CD4-positive, alpha-beta T cell treated with Interleukin-15 for 1 hour (primary cell): ENCODE measurements around the gene DCK.
"Not testable (repeated sequence)": the region's sequence is repeated elsewhere in the genome, so short reads cannot be mapped to it uniquely, and the experiment has no call there.

Experiments used
- DNase-seq: peaks from one replicate; pipeline ENCODE4 v3.0.0-alpha.2; 2020

Gene DCK

DNA sequence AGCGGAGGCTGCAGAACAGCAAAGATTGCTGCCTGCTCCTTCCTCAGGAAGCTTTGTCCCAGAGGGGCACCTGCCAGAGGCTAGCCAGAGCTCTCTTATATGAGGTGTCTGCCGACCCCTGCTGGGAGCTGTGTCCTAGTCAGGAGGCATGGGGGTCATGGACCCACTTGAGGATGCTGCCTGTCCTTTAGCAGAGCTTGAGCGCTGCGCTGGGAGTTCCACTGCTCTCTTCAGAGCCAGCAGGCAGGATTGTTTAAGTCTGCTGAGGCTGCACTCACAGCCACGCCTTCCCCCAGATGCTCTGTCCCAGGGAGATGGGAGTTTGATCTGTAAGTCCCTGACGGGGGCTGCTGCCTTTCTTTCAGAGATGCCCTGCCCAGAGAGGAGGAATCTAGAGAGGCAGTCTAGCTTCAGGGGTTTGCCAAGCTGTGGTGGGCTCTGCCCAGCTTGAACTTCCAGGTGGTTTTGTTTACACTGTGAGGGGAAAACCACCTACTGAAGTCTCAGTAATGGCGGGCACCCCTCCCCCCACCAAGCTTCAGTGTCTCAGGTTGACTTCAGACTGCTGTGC is 10.9 kb downstream of the DCK start:
- peak; percentile 65 for DNase-seq

DNA sequence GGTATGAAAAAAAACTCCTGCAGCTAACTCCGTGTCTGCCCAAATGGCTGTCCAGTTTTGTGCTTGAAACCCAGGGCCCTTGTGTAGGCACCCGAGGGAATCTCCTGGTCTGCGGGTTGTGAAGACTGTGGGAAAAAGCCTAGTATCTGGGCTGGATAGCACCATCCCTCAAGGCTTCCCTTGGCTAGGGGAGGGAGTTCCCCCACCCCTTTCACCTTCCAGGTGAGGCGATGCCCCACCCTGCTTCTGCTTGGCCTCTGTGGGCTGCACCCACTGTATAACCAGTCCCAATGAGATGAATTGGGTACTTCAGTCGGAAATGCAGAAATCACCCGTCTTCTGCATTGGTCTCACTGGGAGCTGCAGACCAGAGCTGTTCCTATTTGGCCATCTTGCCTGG is 11.6 kb downstream of the DCK start:
- not testable (repeated sequence) for DNase-seq

DNA sequence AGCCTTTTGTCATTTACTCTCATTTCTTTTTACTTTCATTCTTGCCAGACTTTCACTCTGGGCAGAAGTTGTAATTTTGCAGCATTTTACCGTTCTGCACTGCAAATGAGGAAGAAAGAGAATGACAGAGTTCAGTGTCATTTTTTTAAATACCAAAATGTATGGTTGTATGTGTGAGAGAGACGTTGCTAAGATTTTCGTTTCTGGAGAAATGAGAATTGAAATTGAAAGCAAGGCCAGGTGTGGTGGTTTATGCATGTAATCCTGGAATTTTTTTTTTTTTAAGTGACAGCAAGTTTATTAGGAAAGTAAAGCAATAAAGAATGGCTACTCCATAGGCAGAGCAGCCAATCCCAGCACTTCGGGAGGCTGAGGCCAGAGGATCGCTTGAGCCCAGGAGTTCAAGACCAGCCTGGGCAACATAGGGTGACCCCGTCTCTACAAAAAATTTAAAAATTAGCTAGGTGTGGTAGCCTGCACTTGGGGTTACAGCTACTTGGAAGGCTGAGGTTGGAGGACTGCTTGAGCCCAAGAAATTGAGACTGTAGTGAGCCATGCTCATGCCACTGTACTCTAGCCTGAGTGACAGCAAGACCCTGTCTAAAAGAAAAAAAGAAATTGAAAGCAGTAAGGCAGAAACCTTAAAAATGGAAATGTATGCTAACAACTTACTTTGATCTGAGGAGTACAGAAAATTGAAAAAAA is 12.9 kb downstream of the DCK start:
- no peak for DNase-seq

DNA sequence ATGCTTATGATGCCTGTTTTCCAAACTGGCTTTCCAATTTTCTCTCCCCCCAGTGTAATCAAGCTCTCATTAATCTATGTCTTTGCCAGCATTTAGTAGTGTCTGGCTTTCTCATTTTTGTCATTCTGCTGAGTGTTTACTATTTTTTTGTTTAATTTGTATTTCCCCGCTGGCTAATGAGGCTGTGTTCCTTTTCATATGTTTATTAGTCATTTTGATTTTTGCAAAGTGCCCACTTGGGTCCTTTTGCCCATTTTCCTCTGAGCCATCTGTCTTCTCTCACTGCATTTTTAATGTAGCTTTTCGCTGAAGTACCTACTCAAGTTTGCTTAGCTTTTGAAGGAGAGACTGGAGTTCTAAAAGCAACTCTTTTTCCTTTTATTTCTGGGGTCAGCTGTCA is 14.7 kb downstream of the DCK start:
- DNase-seq, result no peak

DNA sequence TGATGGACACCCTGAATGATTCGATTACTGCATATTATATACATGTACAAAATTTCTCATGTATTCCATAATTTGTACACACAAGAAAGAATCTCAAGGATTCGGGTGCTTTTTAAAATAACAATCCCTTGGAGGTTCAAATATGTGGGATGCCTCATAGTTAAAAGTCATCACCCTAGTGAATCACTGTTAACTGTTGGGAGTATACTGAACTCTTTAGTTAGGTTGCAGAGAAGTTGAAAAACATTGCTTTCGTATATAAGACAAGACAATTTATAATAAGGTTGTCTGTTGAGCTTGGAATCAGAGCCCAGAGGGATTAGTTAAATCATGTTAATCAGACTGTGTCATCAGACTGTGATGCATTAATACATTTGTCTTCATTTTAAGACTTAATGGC is 15.6 kb downstream of the DCK start:
- no peak for DNase-seq

DNA sequence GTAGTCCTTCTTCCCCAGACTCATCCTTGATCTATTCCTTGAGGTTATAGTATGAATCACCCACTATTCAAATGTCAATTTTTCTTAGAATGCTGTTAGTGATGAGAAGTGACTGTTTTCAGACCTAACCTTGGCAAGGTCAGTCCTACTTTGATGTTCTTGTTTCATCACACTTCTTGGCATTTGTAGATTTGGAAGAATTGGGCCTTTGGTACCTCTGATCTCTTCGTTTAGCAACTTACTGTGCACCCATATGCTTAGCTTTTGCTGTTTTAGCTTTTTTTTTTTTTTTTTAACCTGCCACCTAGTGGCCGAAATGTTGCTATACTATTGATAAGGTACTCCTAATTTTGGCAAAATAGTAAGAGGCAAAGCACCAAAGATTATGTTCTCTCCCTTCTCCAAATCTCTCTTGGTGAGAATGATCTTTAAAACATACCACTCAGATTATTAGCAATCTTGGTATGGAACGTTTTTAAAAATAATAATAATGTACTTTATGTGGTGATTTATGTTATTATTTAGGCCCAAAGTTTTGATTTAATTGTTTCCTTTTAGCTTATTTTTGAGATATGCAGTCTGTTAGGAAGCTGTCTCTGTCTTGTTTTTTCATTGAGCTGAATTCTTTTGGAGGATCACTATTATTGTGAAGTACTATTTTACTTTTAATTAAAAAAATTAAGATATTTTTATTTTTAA is 16.6 kb downstream of the DCK start:
- DNase-seq, result no peak

DNA sequence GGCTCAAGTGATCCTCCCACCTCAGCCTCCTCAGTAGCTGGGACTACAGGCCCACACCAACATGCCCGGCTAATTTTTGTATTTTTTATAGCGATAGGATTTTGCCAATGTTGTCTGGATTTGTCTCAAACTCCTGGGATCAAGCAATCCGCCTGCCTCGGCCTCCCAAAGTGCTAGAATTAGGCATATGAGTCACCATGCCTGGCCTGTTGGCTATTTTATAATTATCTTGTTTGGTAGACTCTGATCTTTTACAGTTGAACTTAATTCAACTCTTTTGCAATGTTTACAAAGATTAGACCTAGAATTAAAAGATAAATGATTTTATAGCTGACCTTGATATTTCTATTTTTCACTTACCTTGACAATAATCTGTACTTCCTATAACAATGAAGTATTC is 18.0 kb downstream of the DCK start:
- no peak for DNase-seq

DNA sequence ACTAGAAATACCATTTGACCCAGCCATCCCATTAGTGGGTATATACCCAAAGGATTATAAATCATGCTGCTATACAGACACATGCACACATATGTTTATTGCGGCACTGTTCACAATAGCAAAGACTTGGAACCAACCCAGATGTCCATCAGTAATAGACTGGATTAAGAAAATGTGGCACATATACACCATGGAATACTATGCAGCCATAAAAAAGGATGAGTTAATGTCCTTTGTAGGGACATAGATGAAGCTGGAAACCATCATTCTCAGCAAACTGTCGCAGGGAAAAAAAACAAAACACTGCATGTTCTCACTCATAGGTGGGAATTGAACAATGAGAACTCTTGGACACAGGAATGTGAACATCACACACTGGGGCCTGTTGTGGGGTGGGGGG is 23.9 kb downstream of the DCK start:
- DNase-seq, result not testable (repeated sequence)

DNA sequence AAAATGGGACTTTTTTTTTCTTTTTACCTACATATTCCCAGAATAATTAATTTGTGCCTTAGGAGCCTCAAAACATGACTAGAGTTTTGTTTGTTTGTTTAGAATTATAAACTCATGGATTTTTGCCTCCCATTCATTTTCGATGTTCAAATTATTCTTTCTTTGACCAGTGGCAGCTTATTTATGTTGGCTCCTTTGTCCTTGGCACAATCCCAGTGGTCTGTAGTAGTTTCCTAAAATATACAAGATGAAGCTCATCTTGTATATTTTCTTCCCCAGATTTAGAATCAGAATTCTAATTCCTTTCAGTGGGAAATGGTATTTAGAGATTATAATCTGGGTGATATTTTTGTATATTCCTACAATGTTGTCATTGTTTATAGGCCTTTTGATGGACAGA is 27.2 kb downstream of the DCK start:
- no peak for DNase-seq

DNA sequence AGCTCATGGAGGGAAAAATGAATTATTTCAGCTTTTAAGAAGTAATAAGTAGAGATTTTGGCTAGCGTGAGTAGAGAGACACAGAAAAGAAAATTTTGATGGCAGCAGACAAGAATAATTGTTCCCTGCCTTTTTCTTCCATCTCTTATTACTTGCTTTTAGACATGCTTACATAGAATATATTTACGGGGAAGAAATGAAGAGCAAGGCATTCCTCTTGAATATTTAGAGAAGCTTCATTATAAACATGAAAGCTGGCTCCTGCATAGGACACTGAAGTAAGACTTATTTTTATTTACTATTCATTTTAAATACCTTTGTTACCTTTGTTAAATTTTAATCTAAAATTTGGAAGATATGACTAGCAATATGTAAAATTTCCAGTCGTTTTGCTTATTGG is 32.2 kb downstream of the DCK start:
- no peak for DNase-seq

DNA sequence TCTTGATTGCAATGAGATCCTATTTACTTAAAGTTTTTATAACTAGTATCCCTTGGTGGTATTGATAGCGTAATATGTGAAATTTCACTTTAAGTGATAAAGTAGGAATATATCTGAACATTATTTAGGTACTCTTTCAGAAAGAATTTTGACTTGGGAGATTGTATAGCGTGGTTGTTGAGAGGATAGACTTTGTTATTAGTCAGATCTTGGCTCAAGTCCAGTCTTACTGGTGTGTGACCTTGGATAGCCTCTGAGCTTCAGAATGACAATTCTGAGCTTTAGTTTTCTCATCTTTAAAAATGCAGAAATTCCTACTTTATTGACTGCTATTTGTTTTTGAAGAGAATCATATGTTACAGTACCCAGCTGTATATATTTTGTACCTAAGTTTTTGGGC is 32.6 kb downstream of the DCK start:
- DNase-seq, result no peak

DNA sequence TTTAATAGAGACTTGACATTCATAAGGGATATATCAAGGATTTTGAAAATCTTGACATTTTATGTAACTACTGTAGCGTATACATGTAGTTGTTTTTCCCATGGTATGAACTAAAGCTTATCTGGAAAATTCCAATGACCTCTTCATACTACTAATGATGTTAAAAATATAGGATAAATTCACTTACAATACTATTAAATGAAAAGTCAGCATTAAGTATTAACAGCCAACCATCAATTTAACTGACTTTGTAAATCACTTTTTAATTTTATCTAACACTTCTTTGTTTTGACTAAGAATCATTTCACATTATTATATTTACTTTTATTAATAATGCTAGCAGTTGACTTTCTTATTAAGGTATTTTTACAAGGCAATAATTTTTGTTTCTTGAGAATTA is 34.2 kb downstream of the DCK start:
- DNase-seq, result no peak

DNA sequence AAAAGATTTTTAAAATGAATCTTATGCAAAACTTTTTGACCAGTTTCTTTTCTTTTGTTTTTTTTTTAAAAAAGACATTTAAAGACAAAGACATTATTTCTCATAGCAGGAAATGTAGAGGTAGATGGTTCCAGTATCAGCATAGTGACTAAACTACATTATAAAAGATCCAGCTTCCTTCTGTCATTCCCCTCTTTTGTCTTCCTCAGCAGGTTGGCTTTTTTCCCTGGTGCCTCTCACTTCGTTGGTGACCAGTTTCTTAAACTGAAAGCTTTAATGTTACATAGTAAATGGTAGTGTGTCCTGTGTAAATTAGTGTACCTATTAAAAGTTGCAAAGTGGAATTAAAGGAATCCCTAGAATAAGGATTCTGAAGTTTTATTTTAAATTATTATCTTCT is 36.1 kb downstream of the DCK start:
- DNase-seq, result no peak

DNA sequence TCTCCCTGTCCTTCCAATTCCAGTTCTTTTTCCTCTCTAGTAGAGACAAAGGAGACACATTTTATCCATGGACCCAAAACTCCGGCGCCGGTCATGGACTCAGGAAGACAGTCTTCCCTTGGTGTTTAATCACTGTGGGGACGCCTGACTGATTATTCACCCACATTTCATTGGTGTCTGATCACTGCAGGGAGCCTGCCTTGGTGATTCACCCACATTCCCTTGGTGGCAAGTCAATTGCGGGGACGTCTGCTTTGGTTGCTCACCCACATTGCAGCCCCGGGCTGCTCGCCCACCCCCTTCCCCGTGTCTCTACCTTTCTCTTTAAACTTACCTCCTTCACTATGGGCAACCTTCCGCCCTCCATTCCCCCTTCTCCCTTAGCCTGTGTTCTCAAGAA is 38.7 kb downstream of the DCK start:
- DNase-seq, result not testable (repeated sequence)

DNA sequence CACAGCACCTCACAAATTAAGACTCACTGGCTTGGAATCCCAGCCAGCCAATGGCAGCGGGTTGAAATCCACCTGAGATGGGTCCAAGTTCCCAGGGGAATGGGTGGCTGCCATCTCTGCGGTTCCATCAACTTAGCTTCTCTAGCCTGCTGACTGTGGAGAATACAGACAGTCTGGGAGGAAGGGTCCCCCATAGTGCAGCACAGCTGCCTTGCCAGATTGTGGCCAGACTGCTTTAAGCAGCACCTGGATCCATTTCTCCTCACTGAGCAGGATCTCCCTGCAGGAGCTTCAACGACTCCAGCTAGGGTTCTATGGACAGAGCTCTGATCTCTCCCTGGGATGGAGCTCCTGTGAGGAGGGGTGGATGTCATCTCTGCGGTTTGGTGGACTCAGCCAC is 51.8 kb downstream of the DCK start:
- DNase-seq, result no peak

DNA sequence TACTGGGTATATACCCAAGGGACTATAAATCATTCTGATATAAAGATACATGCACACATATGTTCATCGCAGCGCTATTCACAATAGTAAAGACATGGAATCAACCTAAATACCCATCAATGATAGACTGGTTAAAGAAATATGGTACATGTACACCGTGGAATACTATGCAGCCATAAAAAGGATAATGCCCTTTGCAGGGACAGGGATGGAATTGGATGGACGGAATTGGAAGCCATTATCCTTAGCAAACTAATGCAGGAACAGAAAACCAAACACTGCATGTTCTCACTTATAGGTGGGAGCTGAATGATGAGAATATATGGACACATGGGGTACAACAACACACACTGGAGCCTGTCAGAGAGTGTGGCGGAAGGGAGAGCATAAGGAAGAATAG is 55.9 kb downstream of the DCK start:
- no peak for DNase-seq

DNA sequence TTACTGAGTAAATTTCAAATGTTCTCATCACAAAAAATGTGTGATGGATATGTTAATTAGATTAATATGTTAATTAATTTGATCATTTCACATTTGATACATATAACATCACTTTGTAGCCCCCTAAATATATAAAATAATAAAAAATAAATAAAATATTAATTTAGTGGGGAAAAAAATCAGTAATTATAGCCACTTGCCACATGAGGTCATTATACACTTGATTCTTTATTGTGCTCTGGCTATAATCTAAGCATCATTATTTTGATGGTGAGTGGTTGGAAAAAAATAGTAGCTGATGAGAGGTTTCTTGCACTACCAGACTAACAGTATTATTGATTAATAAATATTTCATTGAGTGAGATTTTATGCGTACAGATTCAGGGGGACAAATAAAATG is 57.4 kb downstream of the DCK start:
- DNase-seq, result no peak

DNA sequence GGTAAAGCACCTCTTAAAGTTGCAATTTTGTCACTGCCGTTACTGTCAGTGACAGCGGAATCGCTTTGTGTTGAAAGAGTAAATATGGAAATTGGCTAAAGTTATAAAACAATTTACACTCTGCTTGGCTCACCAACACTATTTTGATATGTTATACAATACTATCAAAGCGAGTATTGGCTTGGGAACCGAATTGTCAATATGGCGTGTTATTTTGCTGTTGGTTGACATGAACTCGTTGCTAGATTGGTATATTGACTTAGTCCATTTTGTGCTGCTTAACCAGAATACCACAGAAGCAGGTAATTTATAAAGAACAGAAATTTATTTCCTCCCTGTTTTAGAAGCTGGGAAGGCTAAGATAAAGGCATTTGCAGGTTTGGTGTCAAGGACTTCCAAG is 58.6 kb downstream of the DCK start:
- no peak for DNase-seq

DNA sequence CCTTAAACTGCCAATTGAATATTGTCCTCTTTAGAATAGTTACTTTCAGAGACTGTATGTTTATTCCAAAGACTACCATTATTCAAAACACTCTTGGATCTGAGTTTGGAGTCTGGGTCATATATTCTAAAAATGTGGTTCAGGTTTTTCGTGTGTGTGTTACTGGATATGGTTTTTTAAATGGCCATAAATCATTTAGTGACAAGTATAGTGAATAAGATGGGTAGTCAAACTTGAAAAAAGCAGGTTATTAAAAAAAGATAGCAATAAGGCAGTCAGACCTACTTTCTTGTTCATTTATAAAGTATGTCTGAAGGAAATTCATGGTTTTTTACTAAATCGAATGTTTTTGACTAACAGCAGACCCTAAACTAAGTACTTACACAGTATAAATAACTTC is 59.3 kb downstream of the DCK start:
- no peak for DNase-seq

DNA sequence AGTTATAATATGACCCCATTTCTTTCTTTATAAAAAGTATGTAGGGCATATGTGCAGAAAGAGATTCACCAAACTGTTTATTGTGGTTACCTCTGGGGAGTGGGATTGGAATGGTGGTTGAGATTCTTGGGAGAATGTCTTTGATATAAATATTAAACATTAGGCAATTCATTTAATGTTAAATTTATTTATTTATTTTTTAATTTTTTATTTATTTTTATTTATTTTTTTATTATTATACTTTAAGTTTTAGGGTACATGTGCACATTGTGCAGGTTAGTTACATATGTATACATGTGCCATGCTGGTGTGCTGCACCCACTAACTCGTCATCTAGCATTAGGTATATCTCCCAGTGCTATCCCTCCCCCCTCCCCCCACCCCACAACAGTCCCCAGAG is 60.2 kb downstream of the DCK start:
- DNase-seq, result not testable (repeated sequence)

DNA sequence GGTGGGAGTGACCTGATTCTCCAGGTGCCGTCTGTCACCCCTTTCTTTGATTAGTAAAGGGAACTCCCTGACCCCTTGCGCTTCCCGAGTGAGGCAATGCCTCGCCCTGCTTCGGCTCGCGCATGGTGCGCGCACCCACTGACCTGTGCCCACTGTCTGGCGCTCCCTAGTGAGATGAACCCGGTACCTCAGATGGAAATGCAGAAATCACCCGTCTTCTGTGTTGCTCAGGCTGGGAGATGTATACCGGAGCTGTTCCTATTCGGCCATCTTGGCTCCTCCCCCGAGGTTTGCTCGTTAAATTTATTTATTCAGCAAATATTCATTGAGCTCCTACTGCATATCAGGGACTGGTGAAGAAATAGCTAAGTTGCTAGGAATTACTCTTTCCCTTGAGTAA is 66.1 kb downstream of the DCK start:
- not testable (repeated sequence) for DNase-seq

DNA sequence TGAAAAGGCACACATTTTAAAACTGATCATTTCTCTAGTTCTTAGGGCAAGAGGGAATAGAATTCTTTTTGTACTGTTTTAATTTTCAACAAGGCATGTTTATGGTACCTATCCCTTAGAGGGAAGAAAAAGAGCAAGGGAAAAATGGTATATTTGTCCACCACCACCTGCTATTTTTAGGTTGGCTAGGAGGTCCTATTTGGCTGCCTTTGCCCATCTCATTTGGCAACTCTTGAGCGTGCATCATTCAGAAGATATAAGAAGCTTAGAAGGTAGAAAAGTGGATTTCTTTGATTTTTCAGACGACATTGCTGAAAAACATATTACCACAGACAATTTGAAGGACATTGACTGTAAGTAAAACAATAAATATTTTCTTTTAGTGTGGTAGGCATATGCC is 69.0 kb downstream of the DCK start:
- DNase-seq, result no peak

DNA sequence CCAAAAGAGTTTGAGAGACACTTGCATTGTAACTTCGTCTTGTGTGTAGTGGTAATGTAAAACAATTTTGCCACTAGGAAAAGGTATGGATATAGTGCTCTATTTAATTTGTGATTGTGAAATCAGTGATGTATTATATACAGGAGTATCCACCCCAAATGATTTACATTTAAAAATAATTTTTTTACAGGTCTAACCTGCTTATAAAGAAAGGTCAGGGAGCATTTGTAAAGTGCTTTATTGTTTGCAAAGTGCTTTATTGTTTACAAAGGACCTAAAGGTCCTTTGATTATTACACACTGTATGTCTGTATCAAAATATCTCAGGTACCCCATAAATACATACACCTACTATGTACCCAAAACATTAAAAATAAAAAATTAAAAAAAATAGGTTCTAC is 70.3 kb downstream of the DCK start:
- DNase-seq, result no peak

DNA sequence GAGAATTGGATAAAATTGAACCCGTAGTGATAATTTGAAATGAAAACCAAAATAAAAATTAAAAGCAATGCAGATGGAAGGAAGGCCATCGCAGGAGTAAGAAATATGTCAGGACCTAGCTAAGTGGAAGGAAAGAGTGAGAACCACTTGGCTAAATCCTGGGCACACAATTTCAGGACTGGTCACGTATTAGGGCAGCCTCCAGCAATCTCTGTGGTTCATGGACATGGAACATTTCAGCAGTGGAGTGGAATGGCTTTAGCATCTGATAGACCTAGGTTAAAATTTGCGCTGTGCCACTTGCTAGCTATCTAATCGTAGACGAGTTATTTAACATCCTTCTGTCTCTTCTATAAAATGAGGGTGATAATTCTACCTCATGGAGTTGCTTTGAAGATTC is 71.1 kb downstream of the DCK start:
- no peak for DNase-seq
